ENCODE data around the gene MIOS. TPM values are rescaled to one million over a fixed set of nuclear protein-coding genes. Genes with fewer than 3 reads are reported as not detected.
"Not testable (repeated sequence)": the region's sequence is repeated elsewhere in the genome, so short reads cannot be mapped to it uniquely, and the experiment has no call there.

MIOS gene
- total RNA-seq, 1 experiment from 2014 or later = 32.7 TPM

DNA sequence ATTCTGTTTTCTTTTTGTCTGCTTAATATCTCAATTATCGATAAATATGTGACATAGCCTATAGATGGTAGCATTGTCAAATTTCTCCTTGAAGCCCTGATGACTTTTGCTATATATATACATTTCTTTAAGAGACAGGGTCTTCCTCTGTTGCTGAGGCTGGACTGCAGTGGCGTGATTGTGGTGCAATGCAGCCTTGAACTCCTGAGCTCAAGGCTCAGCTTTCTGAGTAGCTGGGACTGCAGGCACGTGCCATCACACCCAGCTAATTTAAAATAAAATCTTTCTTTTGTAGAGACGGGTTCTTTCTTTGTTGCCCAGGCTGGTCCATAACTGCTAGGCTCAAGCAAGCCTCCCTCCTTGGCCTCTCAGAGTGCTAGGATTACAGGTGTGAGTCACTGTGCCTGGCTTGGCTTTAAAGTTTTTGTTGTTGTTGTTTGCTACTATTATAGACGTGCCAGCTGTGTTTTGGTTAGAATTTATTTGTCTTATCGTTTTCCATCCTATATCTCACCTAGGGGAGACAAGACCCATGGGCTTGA is 80.9 kb downstream of the MIOS start:
- DNase-seq (ENCODE audit: low read depth) = no peak

DNA sequence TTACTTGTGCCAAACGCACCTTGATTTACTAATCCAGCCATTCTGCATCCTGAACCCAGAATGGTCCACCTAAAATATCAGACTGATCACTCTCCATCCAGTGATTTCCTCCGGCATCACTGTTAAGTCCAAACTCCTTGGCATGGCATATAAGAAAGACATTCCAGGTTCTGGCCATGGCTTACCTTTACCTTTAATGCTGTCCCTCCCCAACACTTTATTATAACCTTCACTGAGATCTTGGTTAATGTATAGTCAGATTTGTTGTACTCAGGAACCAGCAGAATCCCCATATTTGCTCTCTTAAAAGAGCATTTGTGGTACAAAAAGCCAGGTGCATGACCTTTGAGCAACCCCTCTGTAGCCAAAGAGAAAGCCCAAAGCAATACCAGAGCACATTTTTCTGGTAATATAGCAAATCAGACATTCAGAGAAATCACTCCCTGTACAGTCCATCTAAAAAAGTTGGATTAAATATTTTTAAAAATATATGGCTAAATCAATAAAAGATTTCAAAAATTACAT is 84.1 kb downstream of the MIOS start:
- DNase-seq (ENCODE audit: low read depth) = no peak

DNA sequence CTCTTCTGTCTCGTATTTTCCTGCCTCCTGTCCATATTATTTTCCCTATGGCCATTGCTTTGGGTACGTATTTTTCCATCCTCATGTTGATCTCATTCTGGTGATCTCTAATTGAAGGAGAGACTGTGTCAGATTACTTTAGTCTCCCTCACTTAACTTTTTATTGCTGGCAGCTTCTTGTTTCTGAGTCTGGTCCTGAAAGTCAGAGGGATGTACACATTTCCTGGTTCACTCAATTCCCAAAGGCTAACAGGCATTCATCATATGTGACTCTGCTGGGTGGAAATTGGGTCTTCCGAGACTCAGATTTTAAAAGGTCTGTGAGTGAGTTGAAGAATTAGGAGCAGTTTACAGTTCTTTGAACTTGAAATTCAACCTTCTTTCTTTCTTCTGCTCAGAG is 84.8 kb downstream of the MIOS start:
- DNase-seq (ENCODE audit: low read depth) = no peak

DNA sequence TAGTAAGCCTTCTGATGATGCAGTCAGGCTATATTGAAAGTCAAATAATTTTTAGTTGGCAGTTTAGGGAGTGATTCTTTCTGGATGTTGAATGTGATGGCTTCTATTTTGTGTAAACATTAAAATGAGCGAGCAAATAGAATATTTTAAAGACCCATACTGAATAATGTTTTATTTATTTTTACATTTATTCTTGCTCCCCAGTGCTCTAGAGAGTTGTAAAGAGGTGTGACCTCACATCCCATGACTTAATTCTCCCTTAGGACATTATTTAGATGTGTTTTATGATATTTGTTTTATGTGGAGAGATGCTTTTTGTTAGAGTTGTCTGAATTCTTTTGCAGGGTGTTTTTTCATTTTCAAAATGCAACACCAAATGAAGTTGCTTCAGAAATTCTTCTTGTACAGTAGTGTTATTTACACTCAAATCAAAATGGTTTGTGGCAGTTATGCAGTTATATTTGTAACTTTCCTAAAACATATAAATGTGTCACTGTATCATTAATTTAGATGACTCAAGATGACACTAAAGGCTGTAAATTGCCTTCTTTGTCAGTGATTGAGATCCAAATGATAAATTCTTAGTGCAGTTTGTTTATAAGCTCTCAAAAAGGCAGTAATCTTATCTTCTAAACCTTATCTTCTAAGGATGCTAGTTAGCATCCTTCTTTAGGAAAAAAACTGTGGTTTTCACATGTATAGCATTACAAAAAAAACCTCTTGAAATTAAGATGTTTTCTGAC is 86.3 kb downstream of the MIOS start:
- no peak for DNase-seq (ENCODE audit: low read depth)

- DNase-seq (ENCODE audit: low read depth) = peak; percentile 23
These were observed 87.0 kb downstream of the MIOS start for GRCh38 chr7:7653593-7654187.

DNA sequence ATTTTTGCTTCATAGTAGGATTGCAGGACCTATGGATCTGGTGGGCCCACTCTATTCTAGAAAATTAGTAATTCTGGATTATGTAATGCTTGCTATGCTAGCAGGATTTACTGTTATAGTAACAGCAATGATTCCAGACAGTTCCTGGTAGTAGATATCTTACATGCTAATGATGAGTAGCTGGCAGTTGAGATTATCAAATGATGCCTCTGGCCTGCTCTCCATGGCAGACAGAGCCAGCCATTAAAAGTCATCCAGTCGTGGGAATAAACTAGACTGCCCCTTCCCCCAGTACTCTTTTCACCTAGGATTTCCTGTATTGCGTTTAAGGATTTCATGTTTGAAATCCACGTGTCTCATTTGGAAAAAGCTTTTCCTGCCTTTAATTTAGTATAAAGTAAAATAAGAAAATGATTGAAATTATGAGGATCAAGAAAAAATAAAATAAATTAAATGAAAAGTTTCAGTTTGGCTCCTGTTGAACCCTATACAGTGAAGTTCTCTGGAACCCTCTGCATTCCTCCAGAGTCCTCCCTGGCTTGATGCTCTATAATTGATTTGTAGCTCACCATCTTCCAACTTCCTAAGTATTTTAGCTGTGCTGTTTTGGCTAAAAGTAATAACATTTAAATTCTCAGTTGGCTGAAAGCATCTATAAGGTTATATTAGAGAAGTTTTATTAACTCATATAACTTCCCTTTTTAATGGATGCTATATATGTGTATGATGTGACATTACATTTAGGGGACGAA is 88.5 kb downstream of the MIOS start:
- DNase-seq (ENCODE audit: low read depth) = no peak

GRCh38 chr7:7656459-7656858 is 89.8 kb downstream of the MIOS start:
- DNase-seq (ENCODE audit: low read depth) = not testable (repeated sequence)

Other genes with a start within 250 kb of the MIOS start
- gene COL28A1, start 31.0 kb upstream of the MIOS start, total RNA-seq (2014; rRNA removed; shearing (Covaris generic)) = not detected in 2 replicates
- gene UMAD1, start 73.9 kb downstream of the MIOS start, total RNA-seq (2014; rRNA removed; shearing (Covaris generic)) = 17.6 and 22.9 TPM in 2 replicates
- gene RPA3, start 151.7 kb downstream of the MIOS start, total RNA-seq (2014; rRNA removed; shearing (Covaris generic)) = 74.7 and 125 TPM in 2 replicates

All from Daoy (cell line).